Astrocyte (in vitro differentiated cells and primary cell): ENCODE measurements around the gene ZNF367. TPM values are rescaled to one million over a fixed set of nuclear protein-coding genes. Genes with fewer than 3 reads are reported as not detected.
A peak's percentile ranks its signal among the peaks of the same experiment; 100 is the strongest.

Source experiments
- DNase-seq: peaks from one replicate; pipeline ENCODE4 v3.0.0-alpha.2; 2010; ENCODE audit warnings: low read depth
- FAIRE-seq: peaks from 2 replicates; lab custom pipeline; 2011; peaks lifted over from hg19 to GRCh38; lab: Jason Lieb, UNC
- H2AFZ ChIP-seq: 2 replicates; pipeline ENCODE4 v1.6.0; 2012; ENCODE audit warnings: low read depth, low read length, inconsistent platforms
- H3K27ac ChIP-seq: 2 replicates; pipeline ENCODE4 v1.5.1; 2011; ENCODE audit warnings: low read depth, low read length, inconsistent platforms
- H3K27me3 ChIP-seq: 2 replicates; pipeline ENCODE4 v1.6.0; 2011; ENCODE audit warnings: low read length, inconsistent platforms; ENCODE audit not compliant: insufficient read depth
- H3K36me3 ChIP-seq: 2 replicates; pipeline ENCODE4 v1.5.1; 2011; ENCODE audit warnings: low read length, inconsistent platforms; ENCODE audit not compliant: insufficient read depth
- H3K4me1 ChIP-seq: 2 replicates; pipeline ENCODE4 v1.5.1; 2011; ENCODE audit warnings: low read length, inconsistent platforms; ENCODE audit not compliant: insufficient read depth
- H3K4me2 ChIP-seq: 2 replicates; pipeline ENCODE4 v1.6.0; 2012; ENCODE audit warnings: low read length, inconsistent platforms
- H3K4me3 ChIP-seq: 2 replicates; pipeline ENCODE4 v1.5.1; 2011; ENCODE audit warnings: low read depth, mild to moderate bottlenecking, low read length, inconsistent platforms; ENCODE audit not compliant: insufficient read depth
- H3K79me2 ChIP-seq: 2 replicates; pipeline ENCODE4 v1.6.0; 2012; ENCODE audit warnings: mild to moderate bottlenecking, low read length, inconsistent platforms; ENCODE audit not compliant: insufficient read depth
- H3K9ac ChIP-seq: 2 replicates; pipeline ENCODE4 v1.6.0; 2012; ENCODE audit warnings: mild to moderate bottlenecking, low read length, inconsistent platforms
- H3K9me3 ChIP-seq: 2 replicates; pipeline ENCODE4 v1.5.1; 2012; ENCODE audit warnings: low read depth, mild to moderate bottlenecking, low read length, inconsistent platforms; ENCODE audit not compliant: insufficient read depth
- H4K20me1 ChIP-seq: 2 replicates; pipeline ENCODE4 v1.6.0; 2012; ENCODE audit warnings: low read length, inconsistent platforms; ENCODE audit not compliant: insufficient read depth
- H3K27ac Mint-ChIP-seq: one replicate; pipeline ENCODE4 v1.8.0; 2021; ENCODE audit warnings: mild to moderate bottlenecking, mixed read lengths; ENCODE audit not compliant: unreplicated experiment
- H3K27me3 Mint-ChIP-seq: one replicate; pipeline ENCODE4 v1.8.0; 2021; ENCODE audit warnings: low read depth, mixed read lengths; ENCODE audit not compliant: unreplicated experiment
- H3K36me3 Mint-ChIP-seq: one replicate; pipeline ENCODE4 v1.8.0; 2021; ENCODE audit warnings: low read depth, mixed read lengths; ENCODE audit not compliant: unreplicated experiment
- H3K4me1 Mint-ChIP-seq: one replicate; pipeline ENCODE4 v1.8.0; 2021; ENCODE audit warnings: low read depth, mixed read lengths; ENCODE audit not compliant: unreplicated experiment
- H3K4me3 Mint-ChIP-seq: one replicate; pipeline ENCODE4 v1.8.0; 2021; ENCODE audit warnings: mild to moderate bottlenecking, moderate library complexity, mixed read lengths; ENCODE audit not compliant: unreplicated experiment
- H3K9me3 Mint-ChIP-seq: one replicate; pipeline ENCODE4 v1.8.0; 2021; ENCODE audit warnings: mild to moderate bottlenecking, mixed read lengths; ENCODE audit not compliant: unreplicated experiment
- EZH2 ChIP-seq: IDR thresholded peaks from 2 replicates; pipeline ENCODE4 v1.6.1; 2012; ENCODE audit warnings: mild to moderate bottlenecking, low read length, inconsistent platforms; ENCODE audit not compliant: insufficient read depth
- total RNA-seq: library from RNA; stranded (reverse); gene quantifications from 2 replicates; pipeline ENCODE4 v1.2.1, GENCODE V29; 2021
- TF ChIP-seq, protein P1 (sequence below): IDR thresholded peaks from 2 replicates; pipeline ENCODE4 v1.5.1; 2011; ENCODE audit warnings: low read depth, mild to moderate bottlenecking, inconsistent platforms, low read length, moderate library complexity; ENCODE audit not compliant: insufficient read depth

ZNF367 gene
- total RNA-seq, 1 donor from 2014 or later = 0.89 TPM

DNA sequence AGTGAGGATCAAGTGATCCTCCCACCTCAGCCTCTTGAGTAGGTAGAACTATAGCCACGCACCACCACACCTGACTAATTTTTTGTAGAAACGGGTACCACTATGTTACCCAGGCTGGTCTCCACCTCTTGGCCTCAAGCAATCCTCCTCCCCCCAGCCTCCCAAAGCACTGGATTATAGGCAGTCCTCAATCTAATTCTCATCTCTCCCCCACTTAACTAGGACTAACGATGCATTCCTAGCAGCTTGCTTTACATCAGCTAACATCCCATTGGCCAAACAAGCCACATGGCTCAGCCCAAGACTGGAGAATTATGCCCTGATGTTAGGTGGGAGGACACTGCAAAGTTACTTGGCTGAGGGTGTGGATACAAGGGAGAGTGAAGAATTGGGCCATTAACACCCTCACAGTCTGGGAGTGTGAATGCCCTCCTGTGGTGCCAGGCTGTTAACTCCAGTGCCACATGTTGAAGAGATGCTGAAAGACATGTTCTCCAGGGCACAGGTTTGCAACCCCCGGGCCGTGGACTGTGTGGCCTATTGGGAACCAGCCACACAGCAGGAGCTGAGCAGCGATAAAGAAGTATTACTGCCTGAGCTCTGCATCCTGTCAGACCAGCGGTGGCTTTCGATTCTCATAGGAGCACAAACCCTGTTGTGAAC is 5.3 kb upstream of the ZNF367 start:
- no peaks in the 10 kb centered on the region for H3K36me3 ChIP-seq
- Mint-ChIP-seq H3K4me1 (peaks cover 19% of the 10 kb centered on the region), H3K9me3 (peaks cover 2% of the 10 kb centered on the region), H3K27me3 (no peaks in the 10 kb centered on the region), H3K27ac (peak overlapping the region; percentile 34), H3K4me3 (no peak overlapping the region), H3K36me3 (no peaks in the 10 kb centered on the region)
- no peak for DNase-seq
- no peak overlapping the region for H2AFZ ChIP-seq
- no peaks in the 10 kb centered on the region for H3K9me3 ChIP-seq
- no peaks in the 10 kb centered on the region for H3K79me2 ChIP-seq
- H3K4me2 ChIP-seq = no peak overlapping the region
- H3K27me3 ChIP-seq = no peaks in the 10 kb centered on the region
- H4K20me1 ChIP-seq = no peaks in the 10 kb centered on the region
- H3K4me3 ChIP-seq = no peak overlapping the region
- no peak for FAIRE-seq
- H3K27ac ChIP-seq = no peak overlapping the region
- no peak for TF ChIP-seq EZH2
- TF ChIP-seq, protein P1, sequence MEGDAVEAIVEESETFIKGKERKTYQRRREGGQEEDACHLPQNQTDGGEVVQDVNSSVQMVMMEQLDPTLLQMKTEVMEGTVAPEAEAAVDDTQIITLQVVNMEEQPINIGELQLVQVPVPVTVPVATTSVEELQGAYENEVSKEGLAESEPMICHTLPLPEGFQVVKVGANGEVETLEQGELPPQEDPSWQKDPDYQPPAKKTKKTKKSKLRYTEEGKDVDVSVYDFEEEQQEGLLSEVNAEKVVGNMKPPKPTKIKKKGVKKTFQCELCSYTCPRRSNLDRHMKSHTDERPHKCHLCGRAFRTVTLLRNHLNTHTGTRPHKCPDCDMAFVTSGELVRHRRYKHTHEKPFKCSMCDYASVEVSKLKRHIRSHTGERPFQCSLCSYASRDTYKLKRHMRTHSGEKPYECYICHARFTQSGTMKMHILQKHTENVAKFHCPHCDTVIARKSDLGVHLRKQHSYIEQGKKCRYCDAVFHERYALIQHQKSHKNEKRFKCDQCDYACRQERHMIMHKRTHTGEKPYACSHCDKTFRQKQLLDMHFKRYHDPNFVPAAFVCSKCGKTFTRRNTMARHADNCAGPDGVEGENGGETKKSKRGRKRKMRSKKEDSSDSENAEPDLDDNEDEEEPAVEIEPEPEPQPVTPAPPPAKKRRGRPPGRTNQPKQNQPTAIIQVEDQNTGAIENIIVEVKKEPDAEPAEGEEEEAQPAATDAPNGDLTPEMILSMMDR = no peak
- peaks cover 19% of the 10 kb centered on the region for H3K4me1 ChIP-seq
- no peak overlapping the region for H3K9ac ChIP-seq

DNA sequence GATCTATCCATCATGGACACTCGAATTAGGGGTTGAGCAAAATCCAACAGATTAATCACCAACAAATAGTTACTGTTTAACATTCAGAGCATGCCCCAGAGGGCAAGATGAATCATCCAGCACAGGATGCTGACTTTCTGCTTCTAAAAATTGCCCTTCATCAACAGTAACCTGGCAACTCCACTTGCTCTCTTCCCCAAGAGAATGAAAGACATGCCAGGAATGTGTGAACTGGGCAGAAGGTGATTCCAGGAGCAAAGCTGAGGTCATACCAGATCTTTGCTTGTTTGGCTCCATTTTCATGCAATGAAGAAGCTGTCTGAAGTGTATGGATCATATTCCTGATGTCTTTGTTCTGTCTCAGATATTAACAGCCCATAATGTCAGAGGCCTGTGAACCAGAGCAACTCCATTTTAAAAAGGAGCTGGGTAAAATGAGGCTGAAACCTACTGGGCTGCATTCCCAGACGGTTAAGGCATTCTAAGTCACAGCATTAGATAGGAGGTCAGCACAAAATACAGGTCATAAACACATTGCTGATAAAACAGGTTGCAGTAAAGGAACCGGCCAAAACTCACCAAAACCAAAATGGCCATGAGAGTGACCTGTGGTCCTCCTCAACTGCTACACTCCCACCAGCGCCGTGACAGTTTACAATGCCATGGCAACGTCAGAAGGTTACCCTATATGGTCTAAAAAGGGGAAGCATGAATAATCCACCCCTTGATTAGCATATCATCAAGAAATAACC is 2.5 kb upstream of the ZNF367 start:
- peak; percentile 96 for DNase-seq
- Histone ChIP-seq H3K36me3 (no peaks in the 10 kb centered on the region), H3K4me2 (peak overlapping the region; percentile 94), H3K4me3 (no peak overlapping the region), H3K27ac (peak overlapping the region; percentile 93), H2AFZ (peak overlapping the region; percentile 58), H3K9me3 (no peaks in the 10 kb centered on the region), H3K79me2 (peaks cover 14% of the 10 kb centered on the region), H4K20me1 (no peaks in the 10 kb centered on the region), H3K4me1 (peaks cover 25% of the 10 kb centered on the region), H3K27me3 (no peaks in the 10 kb centered on the region), H3K9ac (peak overlapping the region; percentile 93)
- Mint-ChIP-seq H3K27ac (peak overlapping the region; percentile 97), H3K27me3 (no peaks in the 10 kb centered on the region), H3K36me3 (no peaks in the 10 kb centered on the region), H3K4me1 (peaks cover 19% of the 10 kb centered on the region), H3K4me3 (peak overlapping the region; percentile 66), H3K9me3 (peaks cover 2% of the 10 kb centered on the region)
- peak; percentile 94 for FAIRE-seq
- TF ChIP-seq EZH2 = no peak
- TF ChIP-seq, protein P1 = no peak

DNA sequence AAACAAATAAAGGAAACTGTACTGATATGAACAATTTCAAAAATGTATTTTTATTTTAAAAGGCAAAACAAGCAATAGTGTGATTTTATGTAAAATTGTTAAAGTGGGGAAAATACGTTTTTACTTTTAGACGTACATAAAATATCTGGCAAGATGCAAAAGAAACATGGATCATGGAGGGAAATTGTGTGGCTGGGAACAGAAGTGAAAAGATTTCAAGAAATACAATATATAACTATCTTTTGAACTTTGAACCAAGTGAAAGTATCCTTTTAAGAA is 1.5 kb upstream of the ZNF367 start:
- Mint-ChIP-seq H3K36me3 (no peaks in the 10 kb centered on the region), H3K27me3 (no peaks in the 10 kb centered on the region), H3K4me3 (peak overlapping the region; percentile 66), H3K27ac (peak overlapping the region; percentile 97), H3K4me1 (peaks cover 19% of the 10 kb centered on the region), H3K9me3 (no peaks in the 10 kb centered on the region)
- DNase-seq (no peak), FAIRE-seq (no peak)
- peaks cover 25% of the 10 kb centered on the region for H3K4me1 ChIP-seq
- peak overlapping the region; percentile 94 for H3K4me2 ChIP-seq
- peak overlapping the region; percentile 93 for H3K27ac ChIP-seq
- H3K36me3 ChIP-seq = no peaks in the 10 kb centered on the region
- TF ChIP-seq EZH2 = no peak
- TF ChIP-seq, protein P1 = no peak
- no peaks in the 10 kb centered on the region for H4K20me1 ChIP-seq
- H3K79me2 ChIP-seq = peaks cover 20% of the 10 kb centered on the region
- H3K9me3 ChIP-seq = no peaks in the 10 kb centered on the region
- peak overlapping the region; percentile 79 for H3K4me3 ChIP-seq
- H2AFZ ChIP-seq = no peak overlapping the region
- no peaks in the 10 kb centered on the region for H3K27me3 ChIP-seq
- peak overlapping the region; percentile 93 for H3K9ac ChIP-seq
